Spleen (tissue), 11 donors: Measurements from ENCODE around the gene LRMDA. TPM values are rescaled to one million over a fixed set of nuclear protein-coding genes. Genes with fewer than 3 reads are reported as not detected.

Experiments used
- DNase-seq: peaks from one replicate; pipeline ENCODE4 v3.0.0-alpha.2; 2020
- H3K27ac ChIP-seq, 8 donors: fragments of 200-600 bp; sonication (generic) in 7 of 8; 1 replicate in 4 of 8; 2 replicates in 4 of 8; pipeline versions ENCODE4 v1.5.0 to v1.8.0; 2016 to 2021; ENCODE audit warnings: inconsistent platforms in 4 of 8, mild to moderate bottlenecking in 4 of 8, moderate library complexity in 1 of 8
- H3K27me3 ChIP-seq, 7 donors: fragments of 200-600 bp; sonication (generic) in 6 of 7; replicated peaks in 1 of 7; 1 replicate in 4 of 7; 2 replicates in 3 of 7; pipeline versions ENCODE4 v1.5.0 to v1.8.0; 2016 to 2021; ENCODE audit warnings: inconsistent platforms in 3 of 7, mild to moderate bottlenecking in 1 of 7
- H3K36me3 ChIP-seq, 6 donors: fragments of 200-600 bp; sonication (generic) in 5 of 6; 1 replicate in 4 of 6; 2 replicates in 2 of 6; pipeline versions ENCODE4 v1.5.0 to v1.8.0; 2016 to 2021; ENCODE audit warnings: inconsistent platforms in 2 of 6
- H3K4me1 ChIP-seq, 6 donors: fragments of 200-600 bp; sonication (generic) in 5 of 6; 1 replicate in 3 of 6; 2 replicates in 3 of 6; pipeline versions ENCODE4 v1.5.0 to v1.8.0; 2016 to 2021; ENCODE audit warnings: inconsistent platforms in 3 of 6
- H3K4me3 ChIP-seq, 8 donors: fragments of 200-600 bp; sonication (generic) in 7 of 8; 1 replicate in 4 of 8; 2 replicates in 4 of 8; pipeline versions ENCODE4 v1.5.0 to v1.8.0; 2016 to 2021; ENCODE audit warnings: inconsistent platforms in 4 of 8, mild to moderate bottlenecking in 4 of 8, moderate library complexity in 2 of 8
- H3K9me3 ChIP-seq, 8 donors: fragments of 200-600 bp; sonication (generic) in 7 of 8; 1 replicate in 4 of 8; 2 replicates in 4 of 8; pipeline versions ENCODE4 v1.5.0 to v1.8.0; 2016 to 2021; ENCODE audit warnings: inconsistent platforms in 4 of 8
- CTCF ChIP-seq, 11 experiments: fragments of 200-600 bp in 7 of 11; fragments of 450-650 bp in 4 of 11; sonication (generic) in 4 of 11; IDR thresholded peaks in 8 of 11; conservative IDR thresholded peaks in 3 of 11; 1 replicate in 7 of 11; 2 replicates in 4 of 11; pipeline versions ENCODE4 v1.4.0 to v1.8.0; 2016 to 2021; ENCODE audit warnings: antibody characterized with exemption in 11 of 11, inconsistent platforms in 4 of 11, mild to moderate bottlenecking in 1 of 11
- POLR2A ChIP-seq, 3 donors: fragments of 450-650 bp; IDR thresholded peaks; one replicate each; pipeline ENCODE4 v1.5.1; 2017; ENCODE audit warnings: antibody characterized with exemption in 3 of 3, mild to moderate bottlenecking in 1 of 3
- POLR2AphosphoS5 ChIP-seq, 3 donors: sonication (generic); formaldehyde crosslinking; IDR thresholded peaks; one replicate each; pipeline ENCODE4 v1.5.1; 2017; ENCODE audit warnings: antibody characterized with exemption in 3 of 3
- WGBS, 5 donors: extraction: QIAGEN DNeasy Blood & Tissue Kit in 3 of 5; methylation state at CpG; one replicate each; pipeline versions ENCODE4 v1.1.5 to v1.1.7; 2013 to 2018; 5-methylcytosine and 5-hydroxymethylcytosine counted together
- intact Hi-C: fragments of 100-400 bp; cut with DNase I; formaldehyde crosslinking; loops from one replicate; pipeline ENCODE4 v1.15.0; 2023; ENCODE audit warnings: low total_unique reads
- polyA plus RNA-seq, 3 donors: library from polyadenylated mRNA; stranded (reverse); fragments of 200-250 nt; gene quantifications; one replicate each; pipeline ENCODE4 v1.2.1, GENCODE V29; 2013
- total RNA-seq, 7 donors: library from RNA; depleted of rRNA in 3 of 7; stranded (reverse); fragments of >200 nt in 3 of 7; fragmentation: NEBNext Ultra II Directional in 4 of 7; extraction: Animal tissue kit (Norgen Biotek cat#: 25700) in 4 of 7; gene quantifications; one replicate each; pipeline versions ENCODE4 v1.1.0 to v1.2.1, GENCODE V29; 2016 to 2021
- donor health status: healthy with polysubstance abuse.
- donor health status: DM: no; HTN: no; CAD: no; lungs with moderate emphysema.
- donor health status: DM: no; HTN: no; CAD: no.
- donor health status: Bipolar disorder and iron deficiency.
- donor health status: healthy.
- donor health status: DM: no; HTN: no; CAD: no.
- donor health status: DM: yes; HTN: yes; CAD: no.

The LRMDA gene
- total and polyA plus RNA-seq, 10 donors, result 7.3 to 46.6 (median 28.2) TPM

GRCh38 chr10:75959209-75959608 lies 527.8 kb downstream of the LRMDA start:
- Histone ChIP-seq H3K4me3 (no peak overlapping the region), H3K27me3 (no peaks in the 10 kb centered on the region), H3K36me3 (no peaks in the 10 kb centered on the region), H3K9me3 (no peaks in the 10 kb centered on the region), H3K27ac (no peak overlapping the region), H3K4me1 (peaks cover 0 to 21% (median 0%) of the 10 kb centered on the region in 6 donors)
- DNase-seq, result no peak
- intact Hi-C loops, result no loop called here
- TF ChIP-seq CTCF (IDR thresholded peaks at IDR 0.05 in 8 of 11, conservative IDR thresholded peaks at IDR 0.05 in 3 of 11) (no peak), POLR2A (IDR thresholded peaks at IDR 0.05) (no peak), POLR2AphosphoS5 (IDR thresholded peaks at IDR 0.05) (no peak)
- 90 to 98% (median 96%) methylated on average over 4 of the region's 4 CpGs for WGBS, 5 donors

- Histone ChIP-seq H3K27me3 (no peaks in the 10 kb centered on the region), H3K9me3 (no peaks in the 10 kb centered on the region), H3K36me3 (no peaks in the 10 kb centered on the region), H3K4me1 (peaks cover 0 to 17% (median 0%) of the 10 kb centered on the region in 6 donors), H3K27ac (no peak overlapping the region), H3K4me3 (no peak overlapping the region)
- 30 to 50% (median 41%) methylated on average over 1 of the region's 1 CpG for WGBS, 5 donors
- DNase-seq, result no peak
- intact Hi-C loops, result no loop called here
- TF ChIP-seq CTCF (IDR thresholded peaks at IDR 0.05 in 8 of 11, conservative IDR thresholded peaks at IDR 0.05 in 3 of 11), result no peak
- TF ChIP-seq POLR2A (IDR thresholded peaks at IDR 0.05), result no peak
- TF ChIP-seq POLR2AphosphoS5 (IDR thresholded peaks at IDR 0.05), result no peak
Observed at GRCh38 chr10:75959912-75960311, 528.5 kb downstream of the LRMDA start.

GRCh38 chr10:75962395-75963061 lies 531.1 kb downstream of the LRMDA start:
- Histone ChIP-seq H3K4me3 (no peak overlapping the region), H3K9me3 (no peaks in the 10 kb centered on the region), H3K4me1 (peaks cover 0 to 3% (median 0%) of the 10 kb centered on the region in 6 donors), H3K36me3 (no peaks in the 10 kb centered on the region), H3K27me3 (no peaks in the 10 kb centered on the region), H3K27ac (no peak overlapping the region)
- intact Hi-C loops, result no loop called here
- DNase-seq, result no peak
- TF ChIP-seq CTCF (IDR thresholded peaks at IDR 0.05 in 8 of 11, conservative IDR thresholded peaks at IDR 0.05 in 3 of 11) (no peak), POLR2A (IDR thresholded peaks at IDR 0.05) (no peak), POLR2AphosphoS5 (IDR thresholded peaks at IDR 0.05) (no peak)
- WGBS, 5 donors, result 85 to 93% (median 89%) methylated on average over 5 of the region's 5 CpGs

- intact Hi-C loops, result no loop called here
- Histone ChIP-seq H3K9me3 (no peaks in the 10 kb centered on the region), H3K27ac (no peak overlapping the region), H3K27me3 (no peaks in the 10 kb centered on the region), H3K36me3 (no peaks in the 10 kb centered on the region), H3K4me1 (peaks cover 0 to 11% (median 0%) of the 10 kb centered on the region in 6 donors), H3K4me3 (no peak overlapping the region)
- WGBS, 5 donors, result 79 to 91% (median 80%) methylated on average over 5 to 7 of the region's 7 CpGs
- no peak for TF ChIP-seq POLR2A (IDR thresholded peaks at IDR 0.05)
- no peak for TF ChIP-seq POLR2AphosphoS5 (IDR thresholded peaks at IDR 0.05)
- no peak for TF ChIP-seq CTCF (IDR thresholded peaks at IDR 0.05 in 8 of 11, conservative IDR thresholded peaks at IDR 0.05 in 3 of 11)
- DNase-seq, result no peak
Observed at GRCh38 chr10:75967491-75967890, 536.1 kb downstream of the LRMDA start.
